SU-DHL-6 (cell line): ENCODE data around the gene RAB31.

Experiments used
- H2AFZ ChIP-seq: fragments of 200-600 bp; sonication (generic); 2 replicates; pipeline ENCODE4 v1.6.1; 2014; ENCODE audit warnings: low read depth, mild to moderate bottlenecking, moderate library complexity, mixed read lengths, antibody characterized with exemption, low read length; ENCODE audit not compliant: severe bottlenecking
- H3F3A ChIP-seq: fragments of 200-600 bp; shearing (Covaris generic); 2 replicates; pipeline ENCODE4 v1.6.0; 2016; ENCODE audit warnings: antibody characterized with exemption, mild to moderate bottlenecking; ENCODE audit not compliant: insufficient read depth
- H3K27ac ChIP-seq: fragments of 200-600 bp; sonication (generic); 2 replicates; pipeline ENCODE4 v1.5.1; 2016; ENCODE audit warnings: low read depth, mild to moderate bottlenecking, low read length, moderate library complexity, mixed read lengths
- H3K27me3 ChIP-seq: fragments of 200-600 bp; sonication (generic), shearing (Covaris generic); 2 replicates; pipeline ENCODE4 v1.6.0; 2014; ENCODE audit warnings: mild to moderate bottlenecking, low read length
- H3K36me3 ChIP-seq: fragments of 200-600 bp; sonication (generic); 2 replicates; pipeline ENCODE4 v1.6.1; 2014; ENCODE audit warnings: mild to moderate bottlenecking, low read length, mixed read lengths
- H3K4me2 ChIP-seq: fragments of 300-600, 200-600 bp; shearing (Covaris generic), sonication (generic); 2 replicates; pipeline ENCODE4 v1.6.0; 2014; ENCODE audit warnings: low read length, low read depth, mild to moderate bottlenecking; ENCODE audit not compliant: poor library complexity, severe bottlenecking
- H3K4me3 ChIP-seq: fragments of 200-600 bp; sonication (generic); 2 replicates; pipeline ENCODE4 v1.5.1; 2014; ENCODE audit warnings: antibody characterized with exemption, low read length, mild to moderate bottlenecking, mixed read lengths; ENCODE audit not compliant: insufficient read depth, poor library complexity, severe bottlenecking
- H3K79me2 ChIP-seq: fragments of 200-600 bp; sonication (generic); 2 replicates; pipeline ENCODE4 v1.6.1; 2014; ENCODE audit warnings: mild to moderate bottlenecking, low read length, moderate library complexity; ENCODE audit not compliant: insufficient read depth
- H3K9ac ChIP-seq: fragments of 200-600 bp; sonication (generic); 2 replicates; pipeline ENCODE4 v1.7.0; 2014; ENCODE audit warnings: mild to moderate bottlenecking, low read length
- H3K9me2 ChIP-seq: fragments of 200-600 bp; sonication (generic); replicated peaks from 2 replicates; pipeline ENCODE4 v1.6.1; 2014; ENCODE audit warnings: low read length; ENCODE audit not compliant: insufficient read depth
- H3K9me3 ChIP-seq: fragments of 200-600 bp; sonication (generic); 2 replicates; pipeline ENCODE4 v1.6.1; 2014; ENCODE audit warnings: low read length, mixed read lengths; ENCODE audit not compliant: insufficient read depth
- H4K20me1 ChIP-seq: fragments of 200-600 bp; sonication (generic); 2 replicates; pipeline ENCODE4 v1.6.1; 2014; ENCODE audit warnings: low read depth, mild to moderate bottlenecking, antibody characterized with exemption, low read length, moderate library complexity, mixed read lengths
- CTCF ChIP-seq: fragments of 200-600 bp; sonication (generic); IDR thresholded peaks from one replicate; pipeline ENCODE4 v1.5.1; 2017; ENCODE audit warnings: antibody characterized with exemption, mild to moderate bottlenecking, low read length, moderate library complexity; ENCODE audit not compliant: insufficient read depth, poor library complexity, severe bottlenecking
- EZH2phosphoT487 ChIP-seq: fragments of 200-600 bp; sonication (generic), shearing (Covaris generic); conservative IDR thresholded peaks from 2 replicates; pipeline ENCODE4 v1.6.1; 2018; ENCODE audit warnings: mild to moderate bottlenecking, antibody characterized with exemption, low read length, moderate library complexity, mixed read lengths

RAB31 gene

DNA sequence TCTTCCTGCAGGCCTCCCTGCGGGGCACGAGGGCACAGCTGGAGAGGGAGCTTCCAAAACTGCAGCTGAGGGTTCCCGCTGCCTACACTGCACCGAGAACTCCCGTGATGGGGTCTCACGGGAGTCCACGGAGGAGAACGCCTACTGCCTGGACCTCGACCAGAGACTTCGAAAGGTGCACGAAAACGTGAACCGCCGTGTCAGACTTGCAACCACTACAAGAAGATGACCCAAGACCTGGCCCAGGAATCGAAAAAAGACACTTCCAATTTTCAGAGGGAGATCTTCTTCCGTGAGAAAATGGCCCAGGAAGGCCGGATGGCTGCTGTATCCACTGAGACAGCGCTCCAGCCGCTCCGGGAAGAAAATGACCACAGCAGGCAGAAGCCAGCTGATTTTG lies 124.8 kb downstream of the RAB31 start:
- no peaks in the 10 kb centered on the region for H3K36me3 ChIP-seq
- H3K9ac ChIP-seq: no peak overlapping the region
- no peaks in the 10 kb centered on the region for H4K20me1 ChIP-seq
- H3K4me3 ChIP-seq: no peak overlapping the region
- no peaks in the 10 kb centered on the region for H3K79me2 ChIP-seq
- no peak overlapping the region for H3K4me2 ChIP-seq
- H3F3A ChIP-seq: no peaks in the 10 kb centered on the region
- TF ChIP-seq EZH2phosphoT487 (no peak), CTCF (no peak)
- no peaks in the 10 kb centered on the region for H3K9me2 ChIP-seq
- no peak overlapping the region for H3K27ac ChIP-seq
- H3K27me3 ChIP-seq: no peaks in the 10 kb centered on the region
- no peaks in the 10 kb centered on the region for H3K9me3 ChIP-seq
- no peak overlapping the region for H2AFZ ChIP-seq

GRCh38 chr18:9834551-9834950 lies 126.5 kb downstream of the RAB31 start:
- Histone ChIP-seq H3K27ac (no peak overlapping the region), H4K20me1 (no peaks in the 10 kb centered on the region), H3F3A (no peaks in the 10 kb centered on the region), H3K4me2 (no peak overlapping the region), H3K36me3 (no peaks in the 10 kb centered on the region), H3K9me2 (no peaks in the 10 kb centered on the region), H3K9ac (no peak overlapping the region), H3K79me2 (no peaks in the 10 kb centered on the region), H2AFZ (no peak overlapping the region), H3K4me3 (no peak overlapping the region), H3K27me3 (no peaks in the 10 kb centered on the region), H3K9me3 (no peaks in the 10 kb centered on the region)
- TF ChIP-seq CTCF: no peak
- no peak for TF ChIP-seq EZH2phosphoT487

DNA sequence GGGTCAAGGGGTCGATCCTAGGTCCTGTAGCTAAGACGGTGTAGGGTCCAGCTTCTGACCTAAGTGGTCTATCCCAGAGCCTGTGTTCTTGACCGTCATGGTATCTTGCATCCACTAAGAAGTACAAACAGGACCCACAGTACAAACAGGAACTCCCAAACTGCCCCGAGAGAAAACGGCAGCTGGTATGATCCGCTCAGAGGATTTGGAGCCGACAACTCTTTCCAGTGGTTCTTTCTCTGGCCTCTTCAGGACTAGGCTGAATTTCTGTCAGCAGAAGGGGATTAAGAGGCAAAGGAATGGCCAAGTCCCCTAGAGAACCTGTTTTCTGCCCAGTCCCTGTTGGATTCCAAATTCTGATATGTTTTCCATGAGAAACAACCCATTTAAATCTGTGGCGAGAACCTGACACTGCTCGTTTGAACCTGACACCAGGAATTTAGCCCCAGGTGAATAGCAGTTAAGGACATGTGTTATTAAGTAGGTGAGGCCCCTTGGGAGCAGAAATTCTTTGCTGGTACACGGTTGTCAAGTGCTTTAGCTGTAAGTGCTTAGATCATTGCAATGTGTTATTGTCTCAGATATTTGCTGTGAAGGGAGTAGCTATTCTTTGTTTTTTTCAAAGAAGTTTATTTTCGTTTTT lies 127.1 kb downstream of the RAB31 start:
- Histone ChIP-seq H3K27ac (no peak overlapping the region), H3K4me2 (no peak overlapping the region), H2AFZ (no peak overlapping the region), H3K9me2 (no peaks in the 10 kb centered on the region), H3K4me3 (no peak overlapping the region), H3K9me3 (no peaks in the 10 kb centered on the region), H3K79me2 (no peaks in the 10 kb centered on the region), H3K27me3 (no peaks in the 10 kb centered on the region), H3F3A (no peaks in the 10 kb centered on the region), H3K9ac (no peak overlapping the region), H3K36me3 (no peaks in the 10 kb centered on the region), H4K20me1 (no peaks in the 10 kb centered on the region)
- TF ChIP-seq CTCF: no peak
- TF ChIP-seq EZH2phosphoT487: no peak
